22Rv1 (cell line): ENCODE measurements around the gene DNMT3A.

Experiments used
- ZFX ChIP-seq: fragments of 450-650 bp; IDR thresholded peaks from 2 replicates; pipeline ENCODE4 v1.6.1; 2017; ENCODE audit warnings: antibody characterized with exemption, borderline replicate concordance
- TF ChIP-seq, protein P1 (sequence below): fragments of 450-650 bp; IDR thresholded peaks from 2 replicates; pipeline ENCODE4 v1.5.1; 2017; ENCODE audit warnings: mild to moderate bottlenecking

- TF ChIP-seq, protein P1, sequence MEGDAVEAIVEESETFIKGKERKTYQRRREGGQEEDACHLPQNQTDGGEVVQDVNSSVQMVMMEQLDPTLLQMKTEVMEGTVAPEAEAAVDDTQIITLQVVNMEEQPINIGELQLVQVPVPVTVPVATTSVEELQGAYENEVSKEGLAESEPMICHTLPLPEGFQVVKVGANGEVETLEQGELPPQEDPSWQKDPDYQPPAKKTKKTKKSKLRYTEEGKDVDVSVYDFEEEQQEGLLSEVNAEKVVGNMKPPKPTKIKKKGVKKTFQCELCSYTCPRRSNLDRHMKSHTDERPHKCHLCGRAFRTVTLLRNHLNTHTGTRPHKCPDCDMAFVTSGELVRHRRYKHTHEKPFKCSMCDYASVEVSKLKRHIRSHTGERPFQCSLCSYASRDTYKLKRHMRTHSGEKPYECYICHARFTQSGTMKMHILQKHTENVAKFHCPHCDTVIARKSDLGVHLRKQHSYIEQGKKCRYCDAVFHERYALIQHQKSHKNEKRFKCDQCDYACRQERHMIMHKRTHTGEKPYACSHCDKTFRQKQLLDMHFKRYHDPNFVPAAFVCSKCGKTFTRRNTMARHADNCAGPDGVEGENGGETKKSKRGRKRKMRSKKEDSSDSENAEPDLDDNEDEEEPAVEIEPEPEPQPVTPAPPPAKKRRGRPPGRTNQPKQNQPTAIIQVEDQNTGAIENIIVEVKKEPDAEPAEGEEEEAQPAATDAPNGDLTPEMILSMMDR, result no peak
- TF ChIP-seq ZFX, result no peak
These were observed 39.8 kb upstream of the DNMT3A start for GRCh38 chr2:25381502-25381901.
